ENCODE results near the gene OPRM1. TPM values are rescaled to one million over a fixed set of nuclear protein-coding genes. Genes with fewer than 3 reads are reported as not detected.

OPRM1 gene
- total and polyA plus RNA-seq, 4 donors: not detected

GRCh38 chr6:154289818-154290508 lies 250.9 kb downstream of the OPRM1 start:
- TF ChIP-seq REST (IDR thresholded peaks at IDR 0.05): no peak
- TF ChIP-seq ATF3 (IDR thresholded peaks at IDR 0.05): no peak
- TF ChIP-seq HNF4G (IDR thresholded peaks at IDR 0.05): no peak
- TF ChIP-seq MAX (IDR thresholded peaks at IDR 0.05): no peak
- 89% methylated on average over 6 of the region's 6 CpGs for WGBS

GRCh38 chr6:154292066-154292465 lies 253.0 kb downstream of the OPRM1 start:
- TF ChIP-seq FOXA2 (IDR thresholded peaks at IDR 0.05) (no peak), HNF4G (IDR thresholded peaks at IDR 0.05) (no peak), YY1 (IDR thresholded peaks at IDR 0.05) (no peak), MAX (IDR thresholded peaks at IDR 0.05) (no peak), EGR1 (IDR thresholded peaks at IDR 0.05; ENCODE audit: low read depth in 2 of 2) (no peak), CTCF (IDR thresholded peaks at IDR 0.05; ENCODE audit: low read depth, low read length, missing input control) (no peak), HNF4A (conservative IDR thresholded peaks at IDR 0.05) (no peak), RXRA (IDR thresholded peaks at IDR 0.05) (no peak), SP1 (IDR thresholded peaks at IDR 0.05) (no peak), REST (IDR thresholded peaks at IDR 0.05) (no peak), RAD21 (IDR thresholded peaks at IDR 0.05) (no peak), FOXA1 (IDR thresholded peaks at IDR 0.05) (no peak), NR2F2 (IDR thresholded peaks at IDR 0.05) (no peak), ATF3 (IDR thresholded peaks at IDR 0.05) (no peak), GABPA (IDR thresholded peaks at IDR 0.05 in 1 of 2, conservative IDR thresholded peaks at IDR 0.05 in 1 of 2) (no peak)
- H3K27me3 ChIP-seq (ENCODE audit: control insufficient read depth in 4 of 4, insufficient read depth in 4 of 4, low read length in 3 of 4): no peaks in the 10 kb centered on the region
- no peaks in the 10 kb centered on the region for H3K9me3 ChIP-seq (ENCODE audit: control insufficient read depth in 4 of 4, low read length in 3 of 4)
- no peaks in the 10 kb centered on the region for H3K4me1 ChIP-seq (ENCODE audit: control insufficient read depth in 4 of 4, insufficient read depth in 4 of 4, low read length in 3 of 4)
- no peak overlapping the region for H3K27ac ChIP-seq (ENCODE audit: low read depth in 1 of 2, low read length in 2 of 2)
- H3K36me3 ChIP-seq (ENCODE audit: control insufficient read depth in 4 of 4, insufficient read depth in 3 of 4, low read depth in 1 of 4, low read length in 3 of 4): no peaks in the 10 kb centered on the region
- no peak overlapping the region for H3K4me3 ChIP-seq (ENCODE audit: low read depth in 1 of 3, low read length in 3 of 3)
- DNase-seq (ENCODE audit: low spot score): no peak
- 68% methylated on average over 3 of the region's 3 CpGs for WGBS
- H3K9ac ChIP-seq (ENCODE audit: low read depth in 1 of 2, low read length in 2 of 2): no peak overlapping the region

More at GRCh38 chr6:154289818-154290508, 250.9 kb downstream of the OPRM1 start:
- H3K27ac ChIP-seq (ENCODE audit: low read depth in 1 of 2, low read length in 2 of 2): no peak overlapping the region
- no peaks in the 10 kb centered on the region for H3K4me1 ChIP-seq (ENCODE audit: control insufficient read depth in 4 of 4, insufficient read depth in 4 of 4, low read length in 3 of 4)
- H3K9me3 ChIP-seq (ENCODE audit: control insufficient read depth in 4 of 4, low read length in 3 of 4): no peaks in the 10 kb centered on the region
- H3K36me3 ChIP-seq (ENCODE audit: control insufficient read depth in 4 of 4, insufficient read depth in 3 of 4, low read depth in 1 of 4, low read length in 3 of 4): no peaks in the 10 kb centered on the region
- DNase-seq (ENCODE audit: low spot score): no peak
- H3K9ac ChIP-seq (ENCODE audit: low read depth in 1 of 2, low read length in 2 of 2): no peak overlapping the region
- H3K27me3 ChIP-seq (ENCODE audit: control insufficient read depth in 4 of 4, insufficient read depth in 4 of 4, low read length in 3 of 4): no peaks in the 10 kb centered on the region
- H3K4me3 ChIP-seq (ENCODE audit: low read depth in 1 of 3, low read length in 3 of 3): no peak overlapping the region

All from liver (tissue), 9 donors.